GM20000 (cell line): Measurements from ENCODE around the gene PAOX.

Experiments
- DNase-seq: peaks from one replicate; pipeline ENCODE4 v3.0.0; 2012; ENCODE audit warnings: low spot score
- CTCF ChIP-seq: IDR thresholded peaks from 2 replicates; pipeline ENCODE4 v1.5.1; 2012; ENCODE audit warnings: mild to moderate bottlenecking, control low read depth; ENCODE audit errors: extremely low read depth, missing control alignments

The PAOX gene

GRCh38 chr10:133379152-133379800 lies at the start of gene PAOX:
PAOX (plus strand) TSS chr10:133379262; CDS start chr10:133379317, 55 bp downstream.
- peak; percentile 93 for DNase-seq
- TF ChIP-seq CTCF = no peak

GRCh38 chr10:133329491-133330202 lies 49.4 kb upstream of the PAOX start:
- DNase-seq = peak; percentile 93
- peak; percentile 76 for TF ChIP-seq CTCF

- TF ChIP-seq CTCF = no peak
- no peak for DNase-seq
These were observed 45.9 kb upstream of the PAOX start for GRCh38 chr10:133332936-133333699.

- no peak for DNase-seq
- TF ChIP-seq CTCF = no peak
These were observed 44.4 kb upstream of the PAOX start for GRCh38 chr10:133334503-133335245.

DNA sequence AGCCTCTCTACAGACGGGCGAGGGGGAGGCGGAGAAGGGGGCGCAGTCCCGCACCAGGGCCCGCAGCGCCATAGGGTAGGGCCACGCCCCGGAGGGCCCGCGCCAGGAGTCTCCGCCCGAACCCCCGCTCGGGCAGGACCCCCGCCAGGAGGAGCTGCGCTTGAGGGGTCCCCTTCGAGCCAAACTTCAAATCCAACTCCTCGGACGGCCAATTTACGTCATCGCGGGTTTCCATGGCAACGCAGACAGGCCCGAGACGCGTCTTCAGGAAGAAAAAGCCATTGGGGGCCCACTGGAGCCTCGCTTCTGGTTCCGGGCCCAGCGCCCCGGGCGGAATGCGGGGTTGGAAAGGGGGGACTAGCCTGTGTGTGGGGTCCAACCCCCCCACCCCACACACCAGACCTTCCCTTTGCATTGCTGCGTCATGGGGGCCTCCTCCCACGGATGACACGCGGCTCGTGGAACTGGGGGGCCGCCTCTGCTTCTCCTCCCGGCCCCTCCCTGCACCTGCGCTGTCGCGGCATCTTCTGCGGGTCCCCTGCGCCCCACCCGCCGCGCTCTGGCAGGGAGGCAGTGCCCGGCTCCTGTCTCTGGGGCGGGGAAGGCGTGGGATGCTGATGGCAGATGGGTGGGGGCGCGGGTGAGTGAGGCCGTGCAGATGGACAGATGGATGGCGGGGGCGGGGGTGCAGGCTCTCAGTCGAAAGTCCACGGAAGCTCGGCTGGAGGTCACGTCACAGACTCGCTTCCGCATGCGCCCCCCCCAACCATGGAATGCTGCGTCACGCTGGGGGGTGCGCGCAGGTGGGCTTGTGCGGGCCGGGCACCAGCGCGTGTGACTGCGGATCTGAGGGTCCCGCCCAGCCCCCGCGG lies 43.6 kb upstream of the PAOX start:
- TF ChIP-seq CTCF = no peak
- DNase-seq = peak; percentile 83

DNA sequence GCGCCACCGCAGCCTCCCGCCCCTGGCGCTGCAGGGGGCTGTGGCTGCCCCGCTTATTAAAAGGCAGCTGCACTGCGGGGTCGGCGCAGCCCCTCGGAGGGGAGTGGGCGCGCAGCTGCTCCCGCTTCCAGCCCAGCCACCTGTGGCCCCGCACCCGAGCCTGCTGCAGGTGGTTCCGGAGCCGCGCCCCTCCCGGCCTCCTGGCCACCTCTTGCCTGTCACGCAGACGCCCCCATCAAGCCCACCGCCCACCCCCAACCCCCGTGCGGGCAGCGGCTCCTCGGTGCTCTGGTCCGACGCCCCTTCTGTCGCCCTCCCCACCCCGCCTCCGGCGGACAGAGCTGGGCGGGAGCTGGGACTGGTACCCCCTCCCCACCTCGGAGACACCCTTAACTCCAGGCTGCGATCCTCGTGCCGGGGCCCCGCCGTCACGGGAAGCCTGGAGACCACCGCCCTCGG lies 42.9 kb upstream of the PAOX start:
- DNase-seq = no peak
- TF ChIP-seq CTCF = no peak
